GM18511 (cell line): ENCODE results near the gene TMEM150C.

Source experiments
- ATAC-seq: cut with Tn5 transposase; IDR thresholded peaks from one replicate; pipeline ENCODE4 v1.9.1; 2021; ENCODE audit warnings: mild to moderate bottlenecking, moderate library complexity; ENCODE audit not compliant: unreplicated experiment

Gene TMEM150C

DNA sequence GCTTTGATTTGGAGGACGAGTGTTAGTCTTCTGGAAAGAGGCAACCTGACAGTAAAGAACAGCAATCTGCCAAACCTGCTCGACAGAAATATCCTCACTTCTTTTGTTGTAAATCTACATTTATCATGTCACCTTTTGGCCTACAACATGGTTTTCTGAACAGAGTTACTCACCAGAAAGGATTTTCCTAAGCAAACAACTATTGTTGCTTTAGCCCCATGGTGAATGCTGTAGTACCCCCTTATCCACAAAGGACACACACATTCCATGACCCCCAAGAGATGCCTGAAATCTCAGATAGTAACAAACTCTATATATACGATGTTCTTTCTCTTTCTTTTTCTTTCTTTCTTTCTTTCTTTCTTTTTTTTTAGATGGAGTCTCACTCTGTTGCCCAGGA is 42.7 kb downstream of the TMEM150C start:
- ATAC-seq = no peak

DNA sequence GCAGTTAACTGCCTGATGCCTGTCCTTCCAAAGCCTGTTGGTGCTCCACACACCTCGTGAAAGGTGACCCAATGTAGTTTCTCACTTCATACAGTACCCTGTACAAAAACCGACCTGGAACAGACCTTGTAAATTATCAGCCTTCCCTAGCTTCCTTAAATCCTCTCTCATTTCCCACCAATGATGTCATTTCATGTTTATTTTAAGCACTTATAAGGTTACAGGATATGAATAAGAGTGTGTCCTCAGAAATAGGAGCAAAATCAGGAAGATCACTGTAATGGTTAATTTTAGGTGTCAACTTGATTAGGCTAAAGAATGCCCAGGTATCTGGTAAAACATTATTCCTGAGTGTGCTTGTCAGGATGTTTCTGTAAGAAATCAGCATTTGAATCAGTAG is 44.7 kb downstream of the TMEM150C start:
- no peak for ATAC-seq

DNA sequence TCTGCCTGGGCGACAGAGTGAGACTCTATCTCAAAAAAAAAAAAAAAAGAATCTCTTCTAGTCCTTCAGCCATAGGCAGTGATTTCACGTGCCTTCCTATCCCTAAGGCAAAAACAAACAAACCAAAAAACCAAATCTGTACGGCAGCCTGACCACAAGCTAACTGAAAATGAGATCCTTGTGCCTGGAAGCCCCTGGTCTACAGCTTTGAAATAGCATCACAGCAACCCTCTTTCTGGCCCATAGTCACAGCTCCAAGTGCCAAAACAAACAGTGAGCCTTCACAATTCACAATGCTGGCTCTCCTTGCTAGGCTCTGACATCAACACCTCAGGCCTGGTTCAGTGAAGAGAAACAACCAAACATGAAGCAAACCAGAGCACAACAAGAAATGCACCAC is 46.1 kb downstream of the TMEM150C start:
- no peak for ATAC-seq

DNA sequence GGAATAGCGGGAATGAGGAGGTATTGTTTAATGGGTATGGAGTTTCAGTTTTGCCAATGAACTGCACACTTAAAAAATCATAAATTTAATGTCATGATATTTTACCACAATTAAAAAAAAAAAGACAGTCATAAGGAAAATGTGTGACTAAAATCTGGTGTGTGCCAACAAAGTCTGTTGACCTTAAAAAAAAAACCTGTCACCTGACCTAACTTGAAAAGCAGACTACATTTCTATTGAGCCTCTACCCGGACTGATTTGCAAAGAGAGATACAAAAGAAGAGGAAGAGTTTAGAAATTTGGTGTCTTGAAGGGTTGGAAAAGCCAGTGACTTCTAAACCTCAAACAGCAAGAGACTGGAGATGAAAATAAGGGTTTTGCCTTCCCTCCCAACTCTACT is 48.4 kb downstream of the TMEM150C start:
- ATAC-seq = no peak

DNA sequence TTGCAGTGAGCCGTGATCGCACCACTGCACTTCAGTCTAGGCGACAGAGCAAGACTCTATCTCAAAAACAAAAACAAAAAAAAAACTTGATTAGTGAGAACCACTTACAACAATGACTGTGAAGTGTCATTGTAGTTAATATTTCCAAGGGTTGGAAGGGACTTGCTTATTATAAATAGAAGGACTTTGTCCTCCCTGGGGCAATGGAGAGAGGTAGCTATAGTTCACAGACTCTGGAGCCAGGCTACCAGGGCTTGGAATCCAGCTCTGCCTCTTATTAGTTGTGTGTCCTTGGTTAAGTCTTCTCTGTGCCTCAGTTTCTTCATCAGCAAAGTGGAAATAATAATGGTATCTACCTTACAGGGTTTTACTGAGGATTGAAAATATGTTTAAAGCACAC is 51.6 kb downstream of the TMEM150C start:
- no peak for ATAC-seq

DNA sequence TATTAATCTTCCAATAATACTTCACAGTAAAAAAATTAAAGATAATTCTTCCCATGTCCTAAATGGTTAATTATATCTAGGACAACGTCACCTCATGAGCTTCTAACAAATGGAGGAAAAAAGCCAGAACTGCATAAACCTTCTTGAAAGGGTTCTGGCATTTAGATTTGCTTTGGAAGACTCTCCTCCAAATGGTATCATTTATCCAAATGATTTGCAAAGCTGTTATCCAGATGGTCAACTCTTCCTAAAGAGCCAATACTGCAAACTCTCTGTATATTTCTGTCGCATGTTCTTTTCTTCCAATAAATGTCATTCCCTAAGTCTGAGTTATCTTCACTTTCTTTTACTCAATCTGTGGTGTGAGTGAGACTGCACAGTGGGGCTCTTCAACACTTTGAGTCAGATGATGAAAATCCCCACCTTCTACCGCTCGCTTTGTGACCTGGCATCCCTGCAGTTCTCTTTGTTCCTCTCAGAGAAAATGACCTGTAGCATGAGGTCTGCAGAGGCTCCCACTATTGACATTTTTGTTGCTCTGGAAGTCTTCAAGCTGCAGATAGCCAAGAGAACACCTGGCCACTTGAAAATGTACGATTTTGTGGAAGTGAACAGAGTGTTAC is 52.9 kb downstream of the TMEM150C start:
- no peak for ATAC-seq

DNA sequence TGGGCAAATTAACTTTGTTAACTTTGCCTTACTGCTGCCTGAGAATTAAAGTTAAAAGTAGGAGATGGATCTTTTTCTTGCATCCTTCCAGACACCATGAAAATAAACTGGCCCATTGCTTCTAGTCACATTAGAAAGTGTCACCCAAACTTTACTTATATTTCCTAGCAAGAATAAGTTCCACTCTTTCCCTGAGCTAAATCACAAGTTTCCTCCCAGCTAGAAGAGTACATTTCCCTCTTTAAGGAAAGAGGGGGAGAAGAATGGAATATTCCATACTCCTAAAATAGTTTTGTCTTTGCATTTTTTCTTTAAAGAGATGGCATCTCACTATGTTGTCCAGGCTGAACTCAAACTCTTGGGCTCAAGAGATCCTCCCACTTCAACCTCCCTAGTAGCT is 53.8 kb downstream of the TMEM150C start:
- no peak for ATAC-seq

DNA sequence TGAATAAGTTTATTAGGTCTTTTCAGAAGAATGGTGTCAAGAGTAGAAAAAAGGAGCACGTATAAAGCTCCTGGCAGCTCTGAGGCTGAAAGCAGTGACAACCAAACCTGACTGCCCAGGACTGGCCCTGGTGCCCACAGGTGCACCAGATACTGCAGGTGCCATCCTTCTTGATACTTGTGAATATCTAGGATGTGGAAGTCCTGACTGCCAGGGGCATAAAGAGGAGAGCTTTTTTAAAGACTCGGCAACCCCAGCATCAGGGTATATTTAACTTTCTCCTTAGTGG is 60.7 kb downstream of the TMEM150C start:
- ATAC-seq = no peak

DNA sequence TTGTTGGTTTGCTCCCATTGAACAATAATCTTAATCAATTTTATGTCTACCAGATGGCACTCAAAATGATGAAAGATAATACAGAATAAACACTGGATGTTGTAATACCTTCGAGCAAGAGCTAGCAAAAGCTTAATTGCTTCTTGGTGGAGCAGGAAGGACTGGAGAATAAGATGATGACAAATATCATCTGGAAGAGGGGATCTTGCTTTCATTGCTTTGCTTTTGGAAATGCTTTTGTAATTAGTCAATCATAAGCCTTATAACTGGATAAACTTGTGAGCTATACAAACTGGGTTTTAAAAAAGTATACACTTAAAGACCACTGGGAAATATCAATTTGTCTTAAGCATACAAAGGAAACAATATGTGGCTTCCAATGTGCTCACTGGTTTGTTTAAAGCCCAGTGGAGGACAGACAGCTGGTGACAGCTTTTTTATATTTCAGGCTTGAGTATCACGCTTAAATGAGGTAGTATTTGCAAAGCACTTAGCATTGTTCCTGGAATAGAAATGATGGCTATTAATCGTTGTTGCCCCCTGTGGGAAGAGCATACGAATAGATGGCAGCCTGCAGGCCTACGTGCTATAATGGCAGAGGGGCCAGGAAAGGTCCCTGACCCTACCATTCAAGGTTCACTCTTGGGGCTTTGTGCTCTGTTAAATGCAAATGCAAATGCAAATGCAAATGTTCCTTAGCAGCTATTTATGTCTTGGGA is 61.2 kb downstream of the TMEM150C start:
- no peak for ATAC-seq

DNA sequence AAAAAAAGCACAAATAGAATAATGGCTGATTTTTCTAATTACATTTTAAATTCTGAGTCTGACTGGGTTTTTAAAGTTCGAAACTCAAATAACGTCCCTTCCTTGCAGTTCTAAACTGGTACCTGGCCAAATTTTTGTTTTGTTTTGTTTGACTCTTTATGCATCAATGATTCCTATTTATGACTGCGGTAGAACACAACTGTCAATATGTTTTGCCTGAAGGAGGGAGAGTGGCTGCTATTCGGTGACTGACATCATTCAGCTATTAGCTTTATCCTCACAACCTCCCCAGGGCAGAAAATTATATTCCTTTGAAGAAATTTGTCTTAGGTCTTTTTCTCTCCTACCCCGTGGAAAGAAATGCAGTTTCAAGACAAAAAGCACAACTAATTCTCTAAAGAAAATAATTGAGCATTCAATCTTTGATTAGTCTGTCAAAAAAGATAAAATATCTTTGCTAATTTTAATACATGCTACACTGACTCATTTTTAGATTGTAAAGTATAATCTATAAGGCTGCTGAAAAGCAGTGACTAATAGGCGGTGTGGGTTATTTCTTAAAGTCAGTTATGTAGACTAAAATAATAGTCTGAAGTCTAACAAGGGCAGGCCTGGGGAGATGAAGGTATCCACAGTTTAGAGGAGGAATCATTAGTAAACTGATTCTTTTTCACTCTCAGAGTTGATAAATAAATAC is 61.9 kb downstream of the TMEM150C start:
- ATAC-seq = no peak

DNA sequence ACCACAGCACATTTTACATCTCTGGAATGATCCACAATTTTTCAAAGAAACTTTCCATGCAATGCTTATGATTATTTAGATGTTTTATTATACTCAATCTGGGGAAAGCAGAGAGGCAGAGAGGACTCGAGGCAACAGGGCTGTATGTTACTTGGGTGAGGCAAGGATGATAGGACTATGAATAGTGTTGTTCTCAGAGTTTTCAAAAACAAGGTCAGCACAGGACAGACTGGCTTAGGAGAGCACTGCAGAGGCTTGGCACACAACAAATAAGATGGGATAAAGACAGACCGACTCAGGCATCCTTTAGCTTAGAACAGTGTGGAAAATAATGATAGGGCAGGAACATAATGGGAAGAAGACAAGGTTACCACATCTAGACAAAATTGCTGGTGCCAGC is 65.4 kb downstream of the TMEM150C start:
- no peak for ATAC-seq

DNA sequence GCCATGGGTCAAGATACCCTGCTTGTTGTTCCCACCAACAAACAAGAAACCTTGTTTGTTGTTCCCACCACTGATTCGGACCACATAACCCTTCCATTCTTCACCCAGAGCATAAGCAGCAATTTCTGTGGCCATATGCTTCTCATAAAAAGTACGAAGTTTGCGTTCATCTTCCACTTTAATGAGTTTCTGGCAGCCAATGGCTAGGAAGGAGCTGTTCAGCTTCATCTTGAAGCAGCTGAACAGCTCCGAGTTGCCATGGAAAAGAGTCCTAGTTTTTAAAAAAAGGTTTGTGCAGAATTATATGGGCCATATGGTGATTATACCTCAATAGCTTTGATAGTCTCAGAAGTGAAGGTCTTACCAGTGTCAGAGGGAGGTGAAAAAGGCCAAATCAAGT is 66.1 kb downstream of the TMEM150C start:
- no peak for ATAC-seq

DNA sequence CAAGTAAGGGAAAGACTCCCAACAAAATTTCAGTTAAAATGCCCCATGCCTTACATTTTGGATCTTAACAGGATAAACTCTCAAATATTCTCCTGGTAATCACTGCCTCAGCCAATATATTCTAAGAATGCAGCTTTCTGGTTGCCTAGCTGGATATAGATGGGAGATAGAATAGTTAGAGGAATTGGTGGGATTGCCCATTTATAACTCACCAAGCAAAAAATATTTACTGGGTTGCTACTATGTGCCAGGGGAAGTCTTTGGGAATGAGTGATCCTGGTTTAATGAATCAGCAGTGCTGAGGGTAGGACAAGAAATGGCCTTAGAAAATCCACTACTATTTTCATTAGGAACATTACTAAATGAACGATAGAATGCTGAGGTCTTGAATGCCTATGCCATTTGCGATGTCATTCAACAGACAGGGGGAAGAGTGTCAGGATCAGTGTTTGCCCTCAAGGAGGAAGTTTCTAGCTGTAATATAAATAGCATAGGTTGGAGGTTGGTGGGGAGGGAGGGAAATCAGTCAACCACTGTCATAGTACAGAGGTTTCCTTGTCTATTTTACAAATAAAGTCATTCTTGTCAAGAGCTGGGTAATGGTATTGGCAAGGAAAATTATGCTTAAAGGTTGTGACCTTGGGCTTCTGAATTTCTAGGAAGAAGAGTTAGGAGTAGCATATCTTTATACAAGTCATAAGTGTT is 67.9 kb downstream of the TMEM150C start:
- no peak for ATAC-seq

DNA sequence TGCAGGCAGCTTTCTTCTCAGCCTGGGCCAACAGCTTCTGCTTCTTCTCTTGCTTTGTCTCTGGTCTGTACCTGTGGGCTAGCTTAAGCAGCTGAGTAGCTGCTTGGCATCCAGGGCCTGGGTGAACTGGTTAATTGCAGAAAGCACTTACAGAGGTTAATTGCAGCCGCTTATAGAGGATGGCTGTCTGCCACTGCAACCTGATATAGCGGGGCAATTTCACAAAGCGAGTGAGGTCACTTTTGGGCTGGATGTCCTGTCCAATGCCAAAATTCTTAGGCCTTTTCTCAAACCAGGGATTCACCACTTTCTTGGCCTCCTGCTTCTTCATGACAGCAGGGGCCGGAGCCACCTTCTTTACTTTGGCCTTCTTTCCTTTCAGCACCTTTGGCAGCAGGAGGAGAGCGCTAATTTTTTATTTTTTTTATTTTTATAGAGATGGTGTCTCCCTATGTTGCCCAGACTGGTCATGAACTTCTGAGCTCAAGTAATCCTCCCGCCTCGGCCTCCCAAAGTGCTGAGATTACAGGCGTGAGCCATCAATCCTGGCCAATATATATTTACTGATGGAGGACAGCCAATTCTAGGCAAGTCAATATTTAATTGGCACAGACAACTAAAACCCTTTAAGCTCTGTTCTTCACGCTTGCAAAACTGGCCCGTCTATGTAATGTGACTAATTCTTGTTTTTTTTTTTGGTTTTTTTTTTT is 70.4 kb downstream of the TMEM150C start:
- ATAC-seq = no peak

DNA sequence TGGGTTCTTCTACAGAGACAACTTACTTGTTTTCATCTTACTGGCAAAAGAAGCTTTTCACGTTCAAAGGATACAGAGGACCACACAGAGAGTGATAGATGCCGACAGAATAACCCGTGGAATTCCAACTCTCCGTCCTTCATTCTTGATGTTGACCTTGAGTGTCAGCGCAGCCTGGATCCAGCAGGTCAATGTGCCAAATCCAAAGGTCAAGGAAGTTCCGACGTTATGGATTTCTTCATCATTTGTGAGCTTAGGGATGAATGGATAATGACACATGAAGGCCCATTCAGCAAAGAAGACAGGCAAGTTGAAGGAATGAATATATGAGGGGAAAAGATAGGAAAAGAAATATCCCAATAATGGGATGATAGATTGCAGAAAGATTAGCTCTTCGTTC is 71.8 kb downstream of the TMEM150C start:
- no peak for ATAC-seq

DNA sequence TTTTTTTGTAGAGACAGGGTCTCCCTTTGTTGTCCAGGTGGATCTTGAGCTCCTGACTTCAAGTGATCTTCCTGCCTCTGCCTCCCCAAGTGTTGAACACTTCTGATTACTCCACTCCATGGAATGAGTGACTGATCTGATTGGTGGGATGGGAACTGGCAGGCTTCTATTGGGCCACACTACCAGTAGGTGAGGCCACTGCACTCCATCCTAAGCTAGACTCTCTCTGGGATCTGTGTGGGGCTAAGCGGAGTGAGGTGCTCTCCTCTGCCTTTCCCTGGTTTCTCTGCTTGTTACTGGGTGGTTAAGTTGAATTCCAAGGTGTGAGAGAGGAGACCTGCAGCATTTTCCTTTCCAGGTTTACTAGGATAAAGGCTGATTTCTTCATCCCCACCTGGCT is 72.7 kb downstream of the TMEM150C start:
- no peak for ATAC-seq

DNA sequence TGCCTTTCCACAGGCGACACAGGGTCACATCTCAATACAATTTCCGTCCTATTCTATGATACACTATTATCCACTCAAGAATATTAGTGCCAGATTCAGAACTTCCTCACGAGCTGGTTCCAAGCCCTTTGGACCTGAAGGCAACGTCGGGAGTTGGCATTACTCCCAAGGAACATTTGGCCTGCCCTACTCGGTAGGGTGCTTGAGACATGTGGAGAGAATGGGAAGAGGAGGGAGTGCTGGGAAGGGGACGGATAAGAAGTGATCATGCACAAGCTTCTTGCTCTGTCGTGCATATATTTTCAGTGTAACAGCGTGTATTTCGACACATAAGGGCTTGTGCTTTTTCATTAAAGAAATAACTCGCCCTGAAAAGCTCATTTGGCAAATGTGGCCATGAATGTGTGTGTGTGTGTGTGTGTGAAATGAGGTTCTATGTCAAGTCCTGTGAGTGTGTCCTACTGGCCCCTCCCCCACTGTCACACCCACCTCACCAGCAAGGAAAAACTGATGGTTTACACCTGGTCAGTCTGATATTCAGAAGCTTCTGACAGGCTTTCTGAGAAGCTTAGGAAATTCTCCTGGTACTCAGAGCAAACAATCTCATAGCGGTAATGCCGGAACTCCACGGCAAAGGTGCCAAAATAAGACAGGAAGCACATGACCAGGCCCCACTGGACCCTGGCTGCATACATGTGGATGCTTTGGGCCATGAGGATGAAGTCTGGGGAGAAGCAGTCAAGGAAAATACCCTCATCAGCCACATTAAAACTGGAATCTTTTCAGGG is 76.6 kb downstream of the TMEM150C start:
- no peak for ATAC-seq

DNA sequence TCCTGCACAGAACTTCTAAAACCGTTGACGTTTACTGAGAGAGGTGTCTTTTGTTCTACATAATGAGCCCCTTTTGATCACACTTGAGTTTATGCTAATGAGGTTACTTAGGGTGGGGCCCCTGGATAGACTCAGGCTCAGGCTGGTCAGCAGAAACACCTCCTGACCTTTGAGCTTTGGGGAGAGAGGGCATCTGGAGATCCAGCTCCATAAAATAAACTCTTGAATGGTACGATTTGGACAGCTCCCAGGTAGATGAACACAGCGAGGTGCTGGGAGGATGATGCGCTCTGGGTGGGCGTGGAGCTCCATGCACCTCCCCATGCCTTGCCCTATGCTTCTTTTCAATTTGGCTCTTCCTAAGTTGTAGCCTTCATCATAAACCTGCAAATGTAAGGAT is 79.4 kb downstream of the TMEM150C start:
- no peak for ATAC-seq

DNA sequence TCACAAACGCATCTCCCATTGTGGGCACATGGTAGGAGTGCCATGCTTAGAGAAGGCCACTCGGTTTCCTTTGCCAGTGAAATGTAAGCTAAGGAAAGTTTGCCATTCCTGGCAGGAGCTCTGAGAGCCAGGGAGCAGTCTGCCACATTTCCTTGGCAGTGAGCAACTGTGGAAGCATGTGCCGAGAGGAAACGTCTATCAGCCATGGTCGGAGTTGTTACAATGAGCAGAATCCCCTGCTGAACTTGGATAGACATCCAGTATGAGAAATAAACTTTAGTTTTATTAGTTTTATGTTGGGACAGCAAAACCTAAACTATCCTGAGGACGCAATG is 80.3 kb downstream of the TMEM150C start:
- ATAC-seq = no peak

DNA sequence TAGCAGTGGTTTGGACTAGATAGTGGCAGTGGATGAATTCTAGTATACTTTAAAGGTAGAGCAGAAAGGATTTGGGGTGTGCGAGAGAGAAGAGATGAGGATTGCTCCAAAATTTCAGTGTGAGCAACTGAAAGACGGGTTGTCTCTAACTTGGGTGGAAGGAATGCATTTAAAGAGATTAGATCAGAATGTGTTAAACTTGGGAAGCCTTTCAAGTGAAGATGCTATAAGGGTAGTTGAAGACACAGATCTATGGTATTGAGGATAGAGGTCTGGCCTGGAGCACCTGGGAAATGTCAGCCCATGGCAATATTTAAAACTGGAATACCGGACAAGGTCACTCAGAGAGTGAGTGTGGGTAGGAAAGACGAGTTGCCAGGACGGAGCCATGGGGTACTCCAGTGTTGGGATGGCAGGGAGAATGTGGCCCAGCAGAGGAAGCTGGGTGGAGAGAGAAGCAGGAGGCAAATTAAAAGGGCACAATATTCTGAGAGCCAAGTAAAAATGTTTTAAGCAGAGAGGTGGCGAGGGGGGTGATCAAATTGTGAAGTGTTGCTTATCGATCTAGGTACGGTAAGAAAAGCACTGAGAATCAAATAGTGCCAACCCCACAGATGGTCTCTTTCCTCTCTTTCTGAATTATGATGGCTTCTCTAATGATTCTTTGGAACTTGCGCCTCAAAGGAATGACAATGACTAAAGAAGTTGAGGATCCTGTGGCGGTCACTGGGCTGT is 80.8 kb downstream of the TMEM150C start:
- ATAC-seq = no peak
